ENCODE results near the gene TIGAR.

GRCh38 chr12:4383304-4383865, 62.4 kb downstream of the TIGAR start:
- no peak for TF ChIP-seq TAF1 (IDR thresholded peaks at IDR 0.05; ENCODE audit: low read depth)
- TF ChIP-seq REST (IDR thresholded peaks at IDR 0.05; ENCODE audit: low read depth): no peak

All from Ishikawa (cell line).